IMR-90 (cell line): Measurements from ENCODE around the gene SLC35A4. TPM values are rescaled to one million over a fixed set of nuclear protein-coding genes. Genes with fewer than 3 reads are reported as not detected.
A peak's percentile ranks its signal among the peaks of the same experiment; 100 is the strongest.

ENCODE experiments used
- ATAC-seq: fragments of 200-7000 bp; cut with Tn5 transposase; 2 replicates; pipeline ENCODE4 v1.9.1; 2020; ENCODE audit warnings: low read depth, mild to moderate bottlenecking, moderate library complexity
- BruUV-seq: library from RNA; stranded (reverse); fragments of 400-500 nt; replicated peaks from 2 replicates; lab custom pipeline; 2021; lab: Mats Ljungman, UMichigan
- CTCF ChIA-PET: fragments of 300-600 bp; formaldehyde crosslinking; extraction: SDS; loops from one replicate; lab custom pipeline; 2021; ENCODE audit warnings: antibody characterized with exemption; lab: Yijun Ruan, JAX
- POLR2A ChIA-PET: fragments of 300-600 bp; sonication (Branson Sonifier 250); formaldehyde crosslinking; loops from one replicate; lab custom pipeline; 2022; ENCODE audit warnings: antibody characterized with exemption; ENCODE audit not compliant: unreplicated experiment; lab: Charles Lee
- DNase-seq: peaks from one replicate; pipeline ENCODE4 v3.0.0; 2013
- H2AFZ ChIP-seq: replicated peaks from 2 replicates; pipeline ENCODE3; 2013; ENCODE audit warnings: low read length, mild to moderate bottlenecking; ENCODE audit not compliant: poor library complexity
- H2AK5ac ChIP-seq: 2 replicates; pipeline ENCODE4 v1.6.1; 2013; ENCODE audit warnings: low read depth, low read length, inconsistent platforms
- H2AK9ac ChIP-seq: replicated peaks from 2 replicates; pipeline ENCODE3; 2013; ENCODE audit warnings: mild to moderate bottlenecking, low read depth, low read length, moderate library complexity; ENCODE audit not compliant: poor library complexity
- H2BK120ac ChIP-seq: 2 replicates; pipeline ENCODE4 v1.6.1; 2013; ENCODE audit warnings: low read depth, low read length, inconsistent platforms
- H2BK15ac ChIP-seq: 3 replicates; pipeline ENCODE4 v1.6.1; 2013; ENCODE audit warnings: low read depth, low read length, inconsistent platforms
- H2BK20ac ChIP-seq: 2 replicates; pipeline ENCODE4 v1.6.1; 2013; ENCODE audit warnings: low read depth, mild to moderate bottlenecking, inconsistent platforms, low read length, moderate library complexity
- H2BK5ac ChIP-seq: 2 replicates; pipeline ENCODE4 v1.6.1; 2013; ENCODE audit warnings: mild to moderate bottlenecking, low read depth, low read length, inconsistent platforms; ENCODE audit not compliant: poor library complexity, severe bottlenecking
- H3K14ac ChIP-seq: replicated peaks from 2 replicates; pipeline ENCODE4 v1.6.1; 2013; ENCODE audit warnings: low read depth, low read length, inconsistent platforms
- H3K18ac ChIP-seq: 2 replicates; pipeline ENCODE4 v1.6.1; 2013; ENCODE audit warnings: low read depth, low read length, control low read depth
- H3K23ac ChIP-seq: 2 replicates; pipeline ENCODE4 v1.6.1; 2013; ENCODE audit warnings: low read depth, low read length, inconsistent platforms
- H3K27ac ChIP-seq: 2 replicates; pipeline ENCODE4 v1.5.1; 2013; ENCODE audit warnings: mild to moderate bottlenecking, control low read depth, low read length; ENCODE audit not compliant: insufficient read depth
- H3K27me3 ChIP-seq: 2 replicates; pipeline ENCODE4 v1.6.1; 2013; ENCODE audit warnings: low read length; ENCODE audit not compliant: control insufficient read depth, insufficient read depth
- H3K36me3 ChIP-seq: 2 replicates; pipeline ENCODE4 v1.6.1; 2013; ENCODE audit warnings: low read length, mixed read lengths; ENCODE audit not compliant: control insufficient read depth, insufficient read depth
- H3K4ac ChIP-seq: 2 replicates; pipeline ENCODE4 v1.6.1; 2013; ENCODE audit warnings: low read depth, low read length, inconsistent platforms
- H3K4me1 ChIP-seq: 2 replicates; pipeline ENCODE4 v1.6.1; 2013; ENCODE audit warnings: low read length, mixed read lengths; ENCODE audit not compliant: control insufficient read depth, insufficient read depth
- H3K4me2 ChIP-seq: 2 replicates; pipeline ENCODE4 v1.6.1; 2013; ENCODE audit warnings: low read depth, mild to moderate bottlenecking, control low read depth, low read length, moderate library complexity
- H3K4me3 ChIP-seq: 2 replicates; pipeline ENCODE4 v1.5.1; 2013; ENCODE audit warnings: low read depth, mild to moderate bottlenecking, control low read depth, low read length, moderate library complexity; ENCODE audit not compliant: insufficient read depth
- H3K56ac ChIP-seq: 2 replicates; pipeline ENCODE4 v1.6.1; 2013; ENCODE audit warnings: low read length, inconsistent platforms; ENCODE audit not compliant: insufficient read depth; ENCODE audit errors: extremely low read depth
- H3K79me1 ChIP-seq, 2 experiments: 2 replicates each; pipeline ENCODE4 v1.6.1; 2013; ENCODE audit warnings: low read length in 2 of 2, inconsistent platforms in 1 of 2, low read depth in 1 of 2
- H3K9ac ChIP-seq: 2 replicates; pipeline ENCODE4 v1.6.1; 2013; ENCODE audit warnings: low read depth, low read length, control low read depth
- H3K9me1 ChIP-seq: 2 replicates; pipeline ENCODE4 v1.6.1; 2013; ENCODE audit warnings: low read length, inconsistent platforms; ENCODE audit not compliant: insufficient read depth
- H3K9me3 ChIP-seq: 2 replicates; pipeline ENCODE4 v1.6.1; 2013; ENCODE audit warnings: low read length; ENCODE audit not compliant: control insufficient read depth, insufficient read depth
- H4K20me1 ChIP-seq: 2 replicates; pipeline ENCODE4 v1.6.1; 2013; ENCODE audit warnings: low read length, inconsistent platforms; ENCODE audit not compliant: insufficient read depth
- H4K5ac ChIP-seq: 2 replicates; pipeline ENCODE4 v1.6.1; 2013; ENCODE audit warnings: mild to moderate bottlenecking, low read depth, low read length, control low read depth
- H4K8ac ChIP-seq, 2 experiments: 2 replicates each; pipeline ENCODE4 v1.6.1; 2013; ENCODE audit warnings: low read depth in 2 of 2, low read length in 2 of 2, control low read depth in 1 of 2, inconsistent platforms in 1 of 2
- H4K91ac ChIP-seq: 2 replicates; pipeline ENCODE4 v1.6.1; 2013; ENCODE audit warnings: low read depth, low read length, inconsistent platforms; ENCODE audit not compliant: insufficient read depth
- BHLHE40 ChIP-seq: fragments of 150-350 bp; IDR thresholded peaks from 2 replicates; pipeline ENCODE4 v1.6.1; 2016; ENCODE audit warnings: mild to moderate bottlenecking, low read depth, low read length
- CHD1 ChIP-seq: IDR thresholded peaks from 2 replicates; pipeline ENCODE4 v1.6.1; 2012; ENCODE audit warnings: low read depth, low read length, improper control_type of control experiment
- ELK1 ChIP-seq: fragments of 150-350 bp; IDR thresholded peaks from 2 replicates; pipeline ENCODE4 v1.6.1; 2016; ENCODE audit warnings: low read depth, mild to moderate bottlenecking, low read length, moderate library complexity, borderline replicate concordance
- FOS ChIP-seq: fragments of 150-350 bp; IDR thresholded peaks from 2 replicates; pipeline ENCODE4 v1.6.1; 2016; ENCODE audit warnings: low read depth, low read length
- MAFK ChIP-seq: IDR thresholded peaks from 2 replicates; pipeline ENCODE4 v1.6.1; 2012; ENCODE audit warnings: low read depth, low read length, improper control_type of control experiment
- MAZ ChIP-seq: IDR thresholded peaks from 2 replicates; pipeline ENCODE4 v1.6.1; 2012; ENCODE audit warnings: low read depth, mild to moderate bottlenecking, low read length, improper control_type of control experiment, moderate library complexity, borderline replicate concordance
- POLR2A ChIP-seq: IDR thresholded peaks from 2 replicates; pipeline ENCODE4 v1.6.1; 2012; ENCODE audit warnings: mild to moderate bottlenecking, low read depth, low read length
- RAD21 ChIP-seq: IDR thresholded peaks from 2 replicates; pipeline ENCODE4 v1.6.1; 2012; ENCODE audit warnings: low read length, improper control_type of control experiment
- RCOR1 ChIP-seq: IDR thresholded peaks from 2 replicates; pipeline ENCODE4 v1.6.1; 2012; ENCODE audit warnings: mild to moderate bottlenecking, low read length, improper control_type of control experiment; ENCODE audit not compliant: insufficient replicate concordance
- RFX5 ChIP-seq: IDR thresholded peaks from 2 replicates; pipeline ENCODE4 v1.8.0; 2012; ENCODE audit warnings: low read depth, mild to moderate bottlenecking, low read length, moderate library complexity
- SMC3 ChIP-seq: fragments of 150-350 bp; IDR thresholded peaks from 2 replicates; pipeline ENCODE4 v1.6.1; 2016; ENCODE audit warnings: low read depth, mild to moderate bottlenecking, antibody characterized with exemption, low read length, moderate library complexity
- WGBS, 2 experiments: methylation state at CpG; one replicate each; pipeline versions ENCODE4 v1.1.5 to v1.1.7; 2013; ENCODE audit warnings: missing lambda C conversion rate in 2 of 2; ENCODE audit not compliant: insufficient read length in 1 of 2; ENCODE audit errors: extremely low coverage in 2 of 2; 5-methylcytosine and 5-hydroxymethylcytosine counted together
- dilution Hi-C: fragments of 300-500 bp; cut with HindIII; formaldehyde crosslinking; loops from one replicate; pipeline ENCODE4 v1.14.3; 2018; ENCODE audit warnings: low sequenced_read_pairs; ENCODE audit not compliant: unreplicated experiment
- in situ Hi-C: fragments of 300-500 bp; cut with MboI; formaldehyde crosslinking; loops from 3 replicates; pipeline ENCODE4 v1.14.3; 2019; ENCODE audit warnings: low sequenced_read_pairs, inconsistent platforms, mixed read lengths
- intact Hi-C: fragments of 100-400 bp; cut with micrococcal nuclease; formaldehyde crosslinking; loops from 2 replicates; pipeline ENCODE4 v1.10.0; 2022
- polyA plus RNA-seq, 3 experiments: library from polyadenylated mRNA; depleted of rRNA; stranded (reverse); fragments of >200 nt; gene quantifications; 2 replicates each; pipeline ENCODE4 v1.2.3, GENCODE V29; 2012; ENCODE audit warnings: low replicate concordance in 1 of 3
- total RNA-seq: library from RNA; depleted of rRNA; stranded (reverse); fragments of >200 nt; gene quantifications from 2 replicates; pipeline ENCODE4 v1.2.3, GENCODE V29; 2012
- TF ChIP-seq, protein P1 (sequence below): conservative IDR thresholded peaks from 2 replicates; pipeline ENCODE4 v1.5.1; 2012; ENCODE audit warnings: mild to moderate bottlenecking, low read depth, low read length, improper control_type of control experiment
- TF ChIP-seq, protein P2 (sequence below): fragments of 150-350 bp; IDR thresholded peaks from 2 replicates; pipeline ENCODE4 v1.6.1; 2017; ENCODE audit warnings: mild to moderate bottlenecking, antibody characterized with exemption, low read length, low read depth

Gene SLC35A4
- total and polyA plus RNA-seq, 2 of the 4 experiments (the other 2 are of a cell fraction): 19.2 to 66.4 TPM

DNA sequence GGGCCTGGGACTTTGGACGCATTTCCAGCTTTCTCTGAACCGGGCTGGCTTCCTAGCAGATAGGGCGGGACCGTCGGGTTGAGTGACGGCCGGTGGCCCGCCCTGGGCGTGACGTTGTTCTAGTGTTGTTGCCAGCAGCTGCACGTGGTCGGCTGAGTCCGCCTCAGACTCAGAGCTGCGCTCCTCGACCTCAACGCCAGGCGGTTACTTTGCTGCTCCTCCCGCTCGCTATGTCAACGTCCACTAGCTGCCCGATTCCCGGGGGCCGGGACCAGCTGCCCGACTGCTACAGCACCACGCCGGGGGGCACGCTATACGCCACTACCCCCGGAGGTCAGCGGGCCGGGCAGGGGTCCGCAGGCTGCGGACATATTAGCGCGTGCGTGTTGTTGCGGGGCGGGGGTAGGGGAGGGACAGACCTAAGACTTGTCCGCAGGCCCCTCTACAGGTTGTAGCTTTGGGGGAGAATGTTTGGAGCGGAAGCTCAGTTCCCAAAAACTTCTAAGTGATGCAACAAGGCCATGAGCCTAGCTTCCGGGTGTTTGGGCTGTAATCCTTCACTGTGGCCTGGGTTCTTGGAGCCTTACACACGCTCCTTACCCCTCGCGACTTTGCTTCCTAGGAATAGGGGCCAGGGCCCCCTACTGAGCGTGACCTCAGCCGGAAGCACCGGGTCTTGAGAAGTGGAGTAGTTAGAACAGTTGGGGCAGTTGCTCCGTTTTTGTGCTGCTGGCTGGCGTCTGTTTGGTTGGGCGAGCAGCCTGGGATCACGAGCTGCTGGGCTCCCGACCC is 16.9 kb upstream of the SLC35A4 start, which contains the start of gene EIF4EBP3:
Gene EIF4EBP3, plus strand, starts transcription at position 155 of the 792 bp plus-strand sequence. Its CDS starts 76 bp downstream, at position 231.
- Histone ChIP-seq H4K5ac (no peak within 1 kb of the TSS), H3K56ac (no peak within 1 kb of the TSS), H2AFZ (peak within 1 kb of the TSS; percentile 72), H3K4me1 (peaks cover 14% of the 10 kb centered on the region), H3K18ac (no peak within 1 kb of the TSS), H3K4ac (no peak within 1 kb of the TSS), H3K14ac (0 out of 2 replicates have a peak within 1 kb of the TSS, but pooled peaks have one; percentile 1), H3K23ac (no peak within 1 kb of the TSS; the same call in 1 of the 2 replicates), H3K27ac (peak within 1 kb of the TSS; percentile 3), H3K9ac (peak within 1 kb of the TSS; percentile 9), H3K4me3 (no peak within 1 kb of the TSS), H2BK20ac (no peak within 1 kb of the TSS), H2AK5ac (no peak within 1 kb of the TSS), H2BK120ac (no peak within 1 kb of the TSS), H4K91ac (no peak within 1 kb of the TSS), H4K20me1 (peaks cover 21% of the 10 kb centered on the region), H2BK5ac (no peak within 1 kb of the TSS), H3K9me3 (no peaks in the 10 kb centered on the region), H3K27me3 (no peaks in the 10 kb centered on the region), H3K9me1 (0 out of 2 replicates have a peak, but pooled peaks cover 3% of the 10 kb centered on the region), H3K4me2 (peak within 1 kb of the TSS; percentile 42), H2AK9ac (peak within 1 kb of the TSS; percentile 51), H4K8ac (peak within 1 kb of the TSS in 1 of 2 experiments; percentile 9; a peak in 1 of 4 replicates), H3K79me1 (peaks cover 7 to 52% of the 10 kb centered on the region in 2 experiments; a peak in 3 of 4 replicates), H2BK15ac (no peak within 1 kb of the TSS), H3K36me3 (peaks cover 33% of the 10 kb centered on the region)
- ATAC-seq (peak; percentile 95), DNase-seq (peak; percentile 95)
- in situ Hi-C loops (no loop called here), intact Hi-C loops (loop anchor here (2.0 kb wide), 1 partner anchor 91 kb away; the partner anchor contains the start of gene TMCO6), dilution Hi-C loops (no loop called here)
- POLR2A ChIA-PET: interaction anchor here (0.6 kb wide), 1 partner anchor 26 kb away, joined by 4 read pairs; no protein-coding TSS in a partner anchor
- CTCF ChIA-PET: interaction anchor here (0.7 to 2.1 kb wide), 9 partner anchors 9 to 182 kb away, joined by 3 to 8 read pairs (median 4); partner anchors contain the start of gene CD14
- 6% methylated on average over 29 of the region's 52 CpGs; no CpG with 5 or more reads in 1 of the 2 experiments for WGBS, 2 experiments
- no TSS peak for BruUV-seq
- no peak for TF ChIP-seq FOS
- TF ChIP-seq, protein P1, sequence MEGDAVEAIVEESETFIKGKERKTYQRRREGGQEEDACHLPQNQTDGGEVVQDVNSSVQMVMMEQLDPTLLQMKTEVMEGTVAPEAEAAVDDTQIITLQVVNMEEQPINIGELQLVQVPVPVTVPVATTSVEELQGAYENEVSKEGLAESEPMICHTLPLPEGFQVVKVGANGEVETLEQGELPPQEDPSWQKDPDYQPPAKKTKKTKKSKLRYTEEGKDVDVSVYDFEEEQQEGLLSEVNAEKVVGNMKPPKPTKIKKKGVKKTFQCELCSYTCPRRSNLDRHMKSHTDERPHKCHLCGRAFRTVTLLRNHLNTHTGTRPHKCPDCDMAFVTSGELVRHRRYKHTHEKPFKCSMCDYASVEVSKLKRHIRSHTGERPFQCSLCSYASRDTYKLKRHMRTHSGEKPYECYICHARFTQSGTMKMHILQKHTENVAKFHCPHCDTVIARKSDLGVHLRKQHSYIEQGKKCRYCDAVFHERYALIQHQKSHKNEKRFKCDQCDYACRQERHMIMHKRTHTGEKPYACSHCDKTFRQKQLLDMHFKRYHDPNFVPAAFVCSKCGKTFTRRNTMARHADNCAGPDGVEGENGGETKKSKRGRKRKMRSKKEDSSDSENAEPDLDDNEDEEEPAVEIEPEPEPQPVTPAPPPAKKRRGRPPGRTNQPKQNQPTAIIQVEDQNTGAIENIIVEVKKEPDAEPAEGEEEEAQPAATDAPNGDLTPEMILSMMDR: peak; percentile 56
- TF ChIP-seq RAD21: peak; percentile 65
- TF ChIP-seq MAZ: peak; percentile 45; the same call in 1 of the 2 replicates
- TF ChIP-seq RCOR1: no peak
- TF ChIP-seq MAFK: no peak
- peak; percentile 62; the same call in 1 of the 2 replicates for TF ChIP-seq BHLHE40
- no peak for TF ChIP-seq ELK1
- TF ChIP-seq RFX5: no peak
- peak; percentile 79 for TF ChIP-seq POLR2A
- TF ChIP-seq, protein P2, sequence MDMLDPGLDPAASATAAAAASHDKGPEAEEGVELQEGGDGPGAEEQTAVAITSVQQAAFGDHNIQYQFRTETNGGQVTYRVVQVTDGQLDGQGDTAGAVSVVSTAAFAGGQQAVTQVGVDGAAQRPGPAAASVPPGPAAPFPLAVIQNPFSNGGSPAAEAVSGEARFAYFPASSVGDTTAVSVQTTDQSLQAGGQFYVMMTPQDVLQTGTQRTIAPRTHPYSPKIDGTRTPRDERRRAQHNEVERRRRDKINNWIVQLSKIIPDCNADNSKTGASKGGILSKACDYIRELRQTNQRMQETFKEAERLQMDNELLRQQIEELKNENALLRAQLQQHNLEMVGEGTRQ: peak; percentile 96
- TF ChIP-seq CHD1: no peak
- TF ChIP-seq SMC3: peak; percentile 46
